ENCODE measurements around the gene RAB19. TPM values are rescaled to one million over a fixed set of nuclear protein-coding genes. Genes with fewer than 3 reads are reported as not detected.

The RAB19 gene
- total and polyA plus RNA-seq, 2 of the 8 experiments (the other 6 are each of a cell fraction or from before 2014, with no cell fraction given): 9.8 to 11.0 TPM

DNA sequence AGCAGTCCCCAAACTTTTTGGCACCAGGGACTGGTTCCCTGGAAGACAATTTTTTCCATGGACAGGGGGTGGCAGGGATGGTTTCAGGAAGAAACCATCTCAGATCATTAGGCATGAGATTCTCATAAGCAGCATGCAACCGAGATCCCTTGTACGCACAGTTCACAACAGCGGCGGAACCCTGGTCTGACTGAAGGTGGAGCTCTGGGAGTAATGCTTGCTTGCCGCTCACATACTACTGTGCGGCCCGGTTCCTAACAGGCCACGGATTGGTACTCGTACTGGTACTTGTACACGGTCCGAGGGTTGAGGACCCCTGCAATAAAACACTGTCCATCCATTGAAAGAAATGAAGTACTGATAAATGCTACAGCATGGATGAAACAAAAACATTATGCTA lies 42.6 kb downstream of the RAB19 start:
- ChIA-PET POLR2A (ENCODE audit: partially characterized antibody) (interaction anchor here (0.7 to 1.0 kb wide), 2 partner anchors 9 to 45 kb away, joined by 5 read pairs; no protein-coding TSS in a partner anchor), CTCF (ENCODE audit: partially characterized antibody) (interaction anchor here (0.9 to 5.2 kb wide), 7 partner anchors 9 to 200 kb away, joined by 3 to 27 read pairs (median 11); no protein-coding TSS in a partner anchor)
- Histone ChIP-seq H4K91ac (replicated peaks; ENCODE audit: insufficient read length, low read length) (no peak overlapping the region), H3K23me2 (ENCODE audit: low read depth, low read length) (peaks cover 2% of the 10 kb centered on the region), H3K27ac (ENCODE audit: low read depth, low read length) (no peak overlapping the region), H2BK15ac (ENCODE audit: low read length) (no peak overlapping the region), H3K4me2 (ENCODE audit: insufficient read depth in 1 of 2, low read depth in 2 of 2, low read length in 2 of 2) (no peak overlapping the region), H3K4me3 (ENCODE audit: extremely low read depth in 1 of 4, insufficient read depth in 2 of 4, low read depth in 3 of 4, low read length in 4 of 4) (no peak overlapping the region), H2BK120ac (replicated peaks; ENCODE audit: low read depth, low read length) (no peak overlapping the region), H4K20me1 (replicated peaks in 1 of 2; ENCODE audit: control insufficient read depth in 1 of 2, insufficient read depth in 2 of 2, low read length in 2 of 2) (peaks cover 0 to under 1% of the 10 kb centered on the region in 2 experiments), H2BK20ac (ENCODE audit: low read length) (no peak overlapping the region), H2BK5ac (ENCODE audit: low read depth, low read length) (no peak overlapping the region; the same call in 1 of the 2 replicates), H2BK12ac (ENCODE audit: low read depth, low read length) (0 out of 2 replicates have a peak overlapping the region, but pooled peaks have one; percentile 33), H2AFZ (ENCODE audit: low read length) (no peak overlapping the region), H3K79me1 (ENCODE audit: low read depth, low read length) (no peaks in the 10 kb centered on the region), H3K14ac (ENCODE audit: insufficient read length) (no peak overlapping the region), H4K5ac (ENCODE audit: insufficient read length, low read depth, low read length) (no peak overlapping the region), H3K4me1 (replicated peaks in 1 of 4; ENCODE audit: control insufficient read depth in 3 of 4, insufficient read depth in 4 of 4, low read length in 3 of 4) (peaks cover 5 to 21% (median 15%) of the 10 kb centered on the region in 4 experiments; a peak in 6 of 7 replicates), H3K79me2 (ENCODE audit: control insufficient read depth in 1 of 2, insufficient read depth in 2 of 2, low read length in 2 of 2) (peaks cover 0 to 4% of the 10 kb centered on the region in 2 experiments; a peak in 1 of 4 replicates), H2AK5ac (ENCODE audit: low read depth, low read length) (no peak overlapping the region), H3K56ac (replicated peaks; ENCODE audit: insufficient read length, low read depth, low read length) (no peak overlapping the region), H4K8ac (ENCODE audit: extremely low read depth, insufficient read depth, low read length) (no peak overlapping the region; the same call in 1 of the 2 replicates), H3K4ac (replicated peaks; ENCODE audit: insufficient read length, low read depth, low read length) (no peak overlapping the region), H3K23ac (ENCODE audit: insufficient read length) (no peak overlapping the region), H3K27me3 (replicated peaks in 1 of 4; ENCODE audit: control insufficient read depth in 3 of 4, extremely low read depth in 1 of 4, insufficient read depth in 3 of 4, low read length in 3 of 4) (peaks cover 0 to 1% (median 0%) of the 10 kb centered on the region in 4 experiments; a peak in 1 of 7 replicates), H3K18ac (ENCODE audit: extremely low read depth, low read length) (0 out of 2 replicates have a peak overlapping the region, but pooled peaks have one; percentile 43), H3K9me3 (ENCODE audit: insufficient read depth in 2 of 2, low read depth in 1 of 2, low read length in 1 of 2) (no peaks in the 10 kb centered on the region), H3K36me3 (ENCODE audit: control insufficient read depth in 2 of 4, insufficient read depth in 4 of 4, low read length in 3 of 4) (no peaks in the 10 kb centered on the region), H3K9ac (replicated peaks in 1 of 4; ENCODE audit: extremely low read depth in 1 of 4, low read depth in 3 of 4, low read length in 3 of 4) (no peak overlapping the region)
- 96% methylated on average over 11 of the region's 11 CpGs; no CpG with 5 or more reads in 1 of the 2 experiments for WGBS, 2 experiments (ENCODE audit: extremely low coverage in 1 of 2, insufficient coverage in 1 of 2, insufficient read length in 1 of 2, insufficient replicate concordance in 2 of 2, low coverage in 1 of 2, low lambda C conversion rate in 2 of 2, missing lambda C conversion rate in 1 of 2)
- TF ChIP-seq RAD21 (IDR thresholded peaks at IDR 0.05 in 1 of 2, conservative IDR thresholded peaks at IDR 0.05 in 1 of 2; ENCODE audit: low read depth in 2 of 2, low read length in 2 of 2) (peak in 1 of 2 experiments; percentile 24; a peak in 1 of 4 replicates), CEBPB (IDR thresholded peaks at IDR 0.05; ENCODE audit: low read depth, low read length) (no peak), SIRT6 (IDR thresholded peaks at IDR 0.05; ENCODE audit: low read length) (no peak)
- no peak for DNase-seq (ENCODE audit: low read depth in 1 of 2, low spot score in 2 of 2)
- FAIRE-seq: no peak

All from H1 (cell line).